ENCODE data around the gene INTS3. TPM values are rescaled to one million over a fixed set of nuclear protein-coding genes. Genes with fewer than 3 reads are reported as not detected.

INTS3 gene
- total and polyA plus RNA-seq, 2 of the 8 experiments (the other 6 are each of a cell fraction or from before 2014, with no cell fraction given), result 66.8 to 93.2 TPM

- H3K56ac ChIP-seq (replicated peaks; ENCODE audit: insufficient read length, low read depth, low read length), result no peak overlapping the region
- ChIA-PET CTCF (ENCODE audit: partially characterized antibody) (interaction anchor here (1.0 to 3.3 kb wide), 4 partner anchors 13 to 185 kb away, joined by 3 to 11 read pairs (median 3); partner anchors contain the start of genes DENND4B and RAB13), POLR2A (ENCODE audit: partially characterized antibody) (interaction anchor here (0.6 to 15.1 kb wide), 6 partner anchors 16 to 192 kb away, joined by 3 to 153 read pairs (median 5); partner anchors contain the start of genes GATAD2B, RPS27, SLC27A3 and SLC39A1)
- no peak overlapping the region for H3K4me2 ChIP-seq (ENCODE audit: insufficient read depth in 1 of 2, low read depth in 2 of 2, low read length in 2 of 2)
- H3K4me1 ChIP-seq (replicated peaks in 1 of 4; ENCODE audit: control insufficient read depth in 3 of 4, insufficient read depth in 4 of 4, low read length in 3 of 4), result peaks cover 0 to 3% (median 0%) of the 10 kb centered on the region in 4 experiments; a peak in 1 of 7 replicates
- H2BK5ac ChIP-seq (ENCODE audit: low read depth, low read length), result no peak overlapping the region
- no peak overlapping the region for H4K5ac ChIP-seq (ENCODE audit: insufficient read length, low read depth, low read length)
- H2AFZ ChIP-seq (ENCODE audit: low read length), result no peak overlapping the region
- H3K27ac ChIP-seq (ENCODE audit: low read depth, low read length), result no peak overlapping the region
- no peak for DNase-seq (ENCODE audit: low read depth in 1 of 2, low spot score in 2 of 2)
- FAIRE-seq, result no peak
- no peak overlapping the region for H3K9ac ChIP-seq (replicated peaks in 1 of 4; ENCODE audit: extremely low read depth in 1 of 4, low read depth in 3 of 4, low read length in 3 of 4)
- H3K4ac ChIP-seq (replicated peaks; ENCODE audit: insufficient read length, low read depth, low read length), result no peak overlapping the region
- 0 out of 2 replicates have a peak, but pooled peaks cover 2% of the 10 kb centered on the region for H3K79me1 ChIP-seq (ENCODE audit: low read depth, low read length)
- WGBS, 2 experiments (ENCODE audit: extremely low coverage in 1 of 2, insufficient coverage in 1 of 2, insufficient read length in 1 of 2, insufficient replicate concordance in 2 of 2, low coverage in 1 of 2, low lambda C conversion rate in 2 of 2, missing lambda C conversion rate in 1 of 2), result 88% methylated on average over 6 of the region's 6 CpGs; no CpG with 5 or more reads in 1 of the 2 experiments
- no peaks in the 10 kb centered on the region for H3K79me2 ChIP-seq (ENCODE audit: control insufficient read depth in 1 of 2, insufficient read depth in 2 of 2, low read length in 2 of 2)
- no peak overlapping the region for H2BK15ac ChIP-seq (ENCODE audit: low read length)
- no peaks in the 10 kb centered on the region for H3K9me3 ChIP-seq (ENCODE audit: insufficient read depth in 2 of 2, low read depth in 1 of 2, low read length in 1 of 2)
- H2AK5ac ChIP-seq (ENCODE audit: low read depth, low read length), result no peak overlapping the region
- H3K23ac ChIP-seq (ENCODE audit: insufficient read length), result no peak overlapping the region
- H3K4me3 ChIP-seq (ENCODE audit: extremely low read depth in 1 of 4, insufficient read depth in 2 of 4, low read depth in 3 of 4, low read length in 4 of 4), result no peak overlapping the region
- H4K8ac ChIP-seq (ENCODE audit: extremely low read depth, insufficient read depth, low read length), result no peak overlapping the region
- no peak overlapping the region for H2BK12ac ChIP-seq (ENCODE audit: low read depth, low read length)
- H4K91ac ChIP-seq (replicated peaks; ENCODE audit: insufficient read length, low read length), result no peak overlapping the region
- no peak overlapping the region for H3K18ac ChIP-seq (ENCODE audit: extremely low read depth, low read length)
- no peak overlapping the region for H3K14ac ChIP-seq (ENCODE audit: insufficient read length)
- H3K36me3 ChIP-seq (ENCODE audit: control insufficient read depth in 2 of 4, insufficient read depth in 4 of 4, low read length in 3 of 4), result peaks cover 0 to 5% (median 0%) of the 10 kb centered on the region in 4 experiments; a peak in 2 of 8 replicates
- no peaks in the 10 kb centered on the region for H3K23me2 ChIP-seq (ENCODE audit: low read depth, low read length)
- no peak overlapping the region for H2BK20ac ChIP-seq (ENCODE audit: low read length)
- no peaks in the 10 kb centered on the region for H3K27me3 ChIP-seq (replicated peaks in 1 of 4; ENCODE audit: control insufficient read depth in 3 of 4, extremely low read depth in 1 of 4, insufficient read depth in 3 of 4, low read length in 3 of 4)
- peaks cover 0 to 7% of the 10 kb centered on the region in 2 experiments for H4K20me1 ChIP-seq (replicated peaks in 1 of 2; ENCODE audit: control insufficient read depth in 1 of 2, insufficient read depth in 2 of 2, low read length in 2 of 2)
- H2BK120ac ChIP-seq (replicated peaks; ENCODE audit: low read depth, low read length), result no peak overlapping the region
- TF ChIP-seq CBX8 (IDR thresholded peaks at IDR 0.05; ENCODE audit: borderline replicate concordance, low read depth, low read length) (no peak), FOSL1 (IDR thresholded peaks at IDR 0.05; ENCODE audit: insufficient read depth, low read depth, low read length) (no peak), JUND (IDR thresholded peaks at IDR 0.05; ENCODE audit: low read length) (no peak), KDM1A (IDR thresholded peaks at IDR 0.05; ENCODE audit: borderline replicate concordance, low read length) (no peak), MAX (IDR thresholded peaks at IDR 0.05) (no peak), RNF2 (IDR thresholded peaks at IDR 0.05; ENCODE audit: borderline replicate concordance, low read depth, low read length, missing control alignments, poor library complexity, severe bottlenecking) (no peak), CBX5 (IDR thresholded peaks at IDR 0.05; ENCODE audit: low read depth, low read length) (no peak), TCF12 (IDR thresholded peaks at IDR 0.05; ENCODE audit: low read depth, low read length) (no peak)
- TF ChIP-seq, protein P1, sequence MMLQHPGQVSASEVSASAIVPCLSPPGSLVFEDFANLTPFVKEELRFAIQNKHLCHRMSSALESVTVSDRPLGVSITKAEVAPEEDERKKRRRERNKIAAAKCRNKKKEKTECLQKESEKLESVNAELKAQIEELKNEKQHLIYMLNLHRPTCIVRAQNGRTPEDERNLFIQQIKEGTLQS (IDR thresholded peaks at IDR 0.05; ENCODE audit: insufficient read depth, low read depth, low read length), result no peak
- TF ChIP-seq, protein P2, sequence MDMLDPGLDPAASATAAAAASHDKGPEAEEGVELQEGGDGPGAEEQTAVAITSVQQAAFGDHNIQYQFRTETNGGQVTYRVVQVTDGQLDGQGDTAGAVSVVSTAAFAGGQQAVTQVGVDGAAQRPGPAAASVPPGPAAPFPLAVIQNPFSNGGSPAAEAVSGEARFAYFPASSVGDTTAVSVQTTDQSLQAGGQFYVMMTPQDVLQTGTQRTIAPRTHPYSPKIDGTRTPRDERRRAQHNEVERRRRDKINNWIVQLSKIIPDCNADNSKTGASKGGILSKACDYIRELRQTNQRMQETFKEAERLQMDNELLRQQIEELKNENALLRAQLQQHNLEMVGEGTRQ (IDR thresholded peaks at IDR 0.05; ENCODE audit: low read length), result no peak
These were observed 73.3 kb downstream of the INTS3 start for GRCh38 chr1:153801028-153801625.

All from H1 (cell line).